B cell (primary cell): ENCODE measurements around the gene POU2AF1.

ENCODE experiments used
- CTCF ChIP-seq: fragments of 200-600 bp; IDR thresholded peaks from one replicate; pipeline ENCODE4 v1.8.0; 2022; ENCODE audit warnings: antibody characterized with exemption, mild to moderate bottlenecking
- EZH2 ChIP-seq: IDR thresholded peaks from 2 replicates; pipeline ENCODE4 v1.6.1; 2012; ENCODE audit warnings: borderline replicate concordance, low read depth, mild to moderate bottlenecking, moderate library complexity, low read length; ENCODE audit not compliant: insufficient read depth, poor library complexity, severe bottlenecking

GRCh38 chr11:111335549-111335948, 43.5 kb downstream of the POU2AF1 start:
- TF ChIP-seq EZH2 (no peak), CTCF (no peak)
